AG04449 (cell line): Measurements from ENCODE around the gene ASF1A.

Source experiments
- CTCF ChIA-PET: fragments of 350-600 bp; formaldehyde crosslinking; extraction: SDS; loops from one replicate; lab custom pipeline; 2021; ENCODE audit warnings: antibody characterized with exemption; lab: Yijun Ruan, JAX
- POLR2A ChIA-PET: fragments of 400-600, 350-600 bp; formaldehyde crosslinking; extraction: SDS; loops from one replicate; lab custom pipeline; 2020; ENCODE audit warnings: antibody characterized with exemption, inconsistent platforms; lab: Yijun Ruan, JAX
- DNase-seq: peaks from one replicate; pipeline ENCODE4 v3.0.0-alpha.2; 2010; ENCODE audit warnings: low read depth, low spot score
- H3K4me3 ChIP-seq: 2 replicates; pipeline ENCODE4 v1.5.1; 2011; ENCODE audit warnings: low read depth, mild to moderate bottlenecking, control low read depth, low read length
- TF ChIP-seq, protein P1 (sequence below): IDR thresholded peaks from one replicate; pipeline ENCODE4 v1.5.1; 2011; ENCODE audit warnings: mild to moderate bottlenecking, moderate library complexity, low read length, control low read depth, inconsistent platforms; ENCODE audit not compliant: insufficient read depth; ENCODE audit errors: missing control alignments

ASF1A gene

GRCh38 chr6:118886641-118887040 lies 7.3 kb upstream of the ASF1A start:
- TF ChIP-seq, protein P1, sequence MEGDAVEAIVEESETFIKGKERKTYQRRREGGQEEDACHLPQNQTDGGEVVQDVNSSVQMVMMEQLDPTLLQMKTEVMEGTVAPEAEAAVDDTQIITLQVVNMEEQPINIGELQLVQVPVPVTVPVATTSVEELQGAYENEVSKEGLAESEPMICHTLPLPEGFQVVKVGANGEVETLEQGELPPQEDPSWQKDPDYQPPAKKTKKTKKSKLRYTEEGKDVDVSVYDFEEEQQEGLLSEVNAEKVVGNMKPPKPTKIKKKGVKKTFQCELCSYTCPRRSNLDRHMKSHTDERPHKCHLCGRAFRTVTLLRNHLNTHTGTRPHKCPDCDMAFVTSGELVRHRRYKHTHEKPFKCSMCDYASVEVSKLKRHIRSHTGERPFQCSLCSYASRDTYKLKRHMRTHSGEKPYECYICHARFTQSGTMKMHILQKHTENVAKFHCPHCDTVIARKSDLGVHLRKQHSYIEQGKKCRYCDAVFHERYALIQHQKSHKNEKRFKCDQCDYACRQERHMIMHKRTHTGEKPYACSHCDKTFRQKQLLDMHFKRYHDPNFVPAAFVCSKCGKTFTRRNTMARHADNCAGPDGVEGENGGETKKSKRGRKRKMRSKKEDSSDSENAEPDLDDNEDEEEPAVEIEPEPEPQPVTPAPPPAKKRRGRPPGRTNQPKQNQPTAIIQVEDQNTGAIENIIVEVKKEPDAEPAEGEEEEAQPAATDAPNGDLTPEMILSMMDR: no peak
- ChIA-PET CTCF (no interaction called here), POLR2A (no interaction called here)
- no peak for DNase-seq
- H3K4me3 ChIP-seq: no peak overlapping the region

GRCh38 chr6:118889163-118889562 lies 4.8 kb upstream of the ASF1A start:
- TF ChIP-seq, protein P1: no peak
- ChIA-PET CTCF (no interaction called here), POLR2A (interaction anchor here (0.5 kb wide), 1 partner anchor 12 kb away, joined by 3 read pairs; no protein-coding TSS in a partner anchor)
- no peak for DNase-seq
- no peak overlapping the region for H3K4me3 ChIP-seq

DNA sequence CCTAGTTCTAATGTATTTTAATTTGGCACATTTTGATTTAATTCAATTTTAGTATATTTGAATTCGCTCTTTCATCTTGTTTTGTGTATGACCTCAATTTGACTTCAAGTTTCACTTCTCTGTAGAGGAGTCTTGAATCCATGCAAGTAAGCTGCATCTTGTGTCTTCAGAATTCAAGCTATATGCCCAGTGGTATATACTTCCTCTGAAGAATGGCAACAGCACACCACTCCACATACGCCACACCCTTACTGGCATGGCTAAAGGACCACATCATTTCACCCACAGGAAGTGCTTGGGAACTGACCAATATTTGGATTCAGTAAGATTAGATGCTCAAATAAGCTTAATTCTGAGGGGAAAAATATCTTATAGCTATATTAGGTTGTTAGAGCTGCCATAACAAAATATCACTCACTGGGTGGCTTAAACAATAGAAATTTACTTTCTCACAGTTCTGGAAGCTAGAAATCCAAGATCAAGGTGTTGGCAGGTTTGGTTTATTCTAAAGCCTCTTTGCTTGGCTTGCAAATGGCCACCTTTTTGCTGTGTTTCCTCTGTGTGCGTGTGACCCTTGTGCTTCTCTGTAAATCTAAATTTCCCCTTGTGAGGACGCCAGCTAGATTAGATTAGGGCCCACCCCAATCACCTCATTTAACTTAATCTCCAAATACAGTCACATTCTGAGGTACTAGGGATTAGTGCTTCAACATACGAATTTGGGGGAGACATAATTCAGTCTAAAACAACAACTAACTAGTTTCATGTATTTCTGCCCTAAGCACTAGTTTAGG lies 2.8 kb upstream of the ASF1A start:
- H3K4me3 ChIP-seq: no peak overlapping the region
- POLR2A ChIA-PET: no interaction called here
- CTCF ChIA-PET: no interaction called here
- DNase-seq: no peak
- TF ChIP-seq, protein P1: no peak

DNA sequence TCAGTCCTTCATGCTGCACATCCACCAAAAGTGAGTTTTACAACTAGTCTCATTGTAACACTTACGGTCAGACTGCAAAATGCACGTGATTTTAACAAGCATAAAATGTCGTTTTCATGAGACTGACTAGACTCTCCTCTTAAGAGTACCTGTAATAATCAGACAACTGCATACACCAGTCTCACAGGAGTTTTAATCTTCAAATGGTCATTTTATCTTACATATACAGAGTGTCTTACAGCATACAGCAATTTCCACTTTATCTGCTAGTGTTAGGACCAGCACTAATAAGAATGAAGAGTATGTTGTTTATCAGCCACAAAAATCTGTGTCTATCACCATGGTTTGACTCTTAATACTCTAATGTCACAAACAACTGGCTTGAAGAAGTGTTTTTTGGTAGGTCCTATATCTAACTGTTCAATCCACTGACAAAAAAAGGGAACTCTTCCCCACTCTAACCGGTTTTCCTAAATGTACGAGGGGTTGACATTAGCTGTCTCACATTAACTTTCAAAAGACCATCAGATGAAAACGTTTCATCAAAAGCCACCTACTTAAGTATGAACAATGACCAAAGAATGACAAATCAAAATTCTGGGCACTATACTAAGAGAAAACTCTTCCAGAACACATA lies 1.5 kb upstream of the ASF1A start:
- peak overlapping the region; percentile 70 for H3K4me3 ChIP-seq
- ChIA-PET CTCF (no interaction called here), POLR2A (interaction anchor here (2.5 kb wide), 1 partner anchor 16 kb away, joined by 6 read pairs; no protein-coding TSS in a partner anchor)
- no peak for DNase-seq
- TF ChIP-seq, protein P1: no peak

GRCh38 chr6:118893064-118893806 lies 717 bp upstream of the ASF1A start:
- POLR2A ChIA-PET: interaction anchor here (1.2 to 2.5 kb wide), 3 partner anchors 15 to 42 kb away, joined by 3 to 6 read pairs (median 4); partner anchors contain the start of gene MCM9
- DNase-seq: no peak
- TF ChIP-seq, protein P1: no peak
- peak overlapping the region; percentile 70 for H3K4me3 ChIP-seq
- CTCF ChIA-PET: interaction anchor here (1.2 to 3.8 kb wide), 4 partner anchors 10 to 92 kb away, joined by 4 to 18 read pairs (median 8); no protein-coding TSS in a partner anchor
